CD4-positive, alpha-beta T cell treated with Interleukin-2 at 100 ng/mL for 4 hours (primary cell): Measurements from ENCODE around the gene BLTP2.
"Not testable (repeated sequence)": the region's sequence is repeated elsewhere in the genome, so short reads cannot be mapped to it uniquely, and the experiment has no call there.

ENCODE experiments used
- DNase-seq: peaks from one replicate; pipeline ENCODE4 v3.0.0-alpha.2; 2020; ENCODE audit warnings: low spot score

Gene BLTP2

GRCh38 chr17:28646039-28646754 lies 1.2 kb upstream of the BLTP2 start:
- no peak for DNase-seq

- DNase-seq: no peak
Observed at GRCh38 chr17:28645576-28645939, 600 bp upstream of the BLTP2 start.

GRCh38 chr17:28643983-28644786 lies 773 bp downstream of the BLTP2 start:
- DNase-seq: peak; percentile 20

- no peak for DNase-seq
Observed at GRCh38 chr17:28641579-28641978, 3.4 kb downstream of the BLTP2 start.

GRCh38 chr17:28635506-28635905 lies 9.5 kb downstream of the BLTP2 start:
- no peak for DNase-seq

- no peak for DNase-seq
Observed at GRCh38 chr17:28634206-28634865, 10.6 kb downstream of the BLTP2 start.

- DNase-seq: no peak
Observed at GRCh38 chr17:28626818-28627217, 18.1 kb downstream of the BLTP2 start.

- no peak for DNase-seq
Observed at GRCh38 chr17:28624148-28624547, 20.8 kb downstream of the BLTP2 start.

- no peak for DNase-seq
Observed at GRCh38 chr17:28623696-28624095, 21.3 kb downstream of the BLTP2 start.

- DNase-seq: no peak
Observed at GRCh38 chr17:28622186-28622585, 22.8 kb downstream of the BLTP2 start.

- DNase-seq: no peak
Observed at GRCh38 chr17:28620010-28620409, 24.9 kb downstream of the BLTP2 start.

- no peak for DNase-seq
Observed at GRCh38 chr17:28618464-28618863, 26.5 kb downstream of the BLTP2 start.

GRCh38 chr17:28616281-28616680 lies 28.7 kb downstream of the BLTP2 start:
- DNase-seq: no peak

- no peak for DNase-seq
Observed at GRCh38 chr17:28615260-28615940, 29.6 kb downstream of the BLTP2 start.

GRCh38 chr17:28613931-28614381 lies 31.0 kb downstream of the BLTP2 start, which contains the start of gene RSKR:
RSKR (minus strand) TSS chr17:28614185; CDS start chr17:28614161, 24 bp downstream.
- no peak for DNase-seq

- peak; percentile 40 for DNase-seq
Observed at GRCh38 chr17:28612936-28613872, 31.8 kb downstream of the BLTP2 start.

GRCh38 chr17:28612531-28612930 lies 32.4 kb downstream of the BLTP2 start:
- DNase-seq: no peak

- no peak for DNase-seq
Observed at GRCh38 chr17:28610376-28610775, 34.6 kb downstream of the BLTP2 start.

- not testable (repeated sequence) for DNase-seq
Observed at GRCh38 chr17:28604031-28604430, 40.9 kb downstream of the BLTP2 start.

- DNase-seq: peak; percentile 72
Observed at GRCh38 chr17:28599311-28600184, 45.4 kb downstream of the BLTP2 start.
